ENCODE measurements around the gene SPATS1. TPM values are rescaled to one million over a fixed set of nuclear protein-coding genes. Genes with fewer than 3 reads are reported as not detected.
"Not testable (repeated sequence)": the region's sequence is repeated elsewhere in the genome, so short reads cannot be mapped to it uniquely, and the experiment has no call there.

Gene SPATS1
- total RNA-seq, 1 experiment from 2014 or later: not detected

GRCh38 chr6:44341095-44341890 is 1.2 kb upstream of the SPATS1 start:
- DNase-seq (ENCODE audit: low spot score): no peak

- DNase-seq (ENCODE audit: low spot score): no peak
Measured at GRCh38 chr6:44342052-44342451, 398 bp upstream of the SPATS1 start.

GRCh38 chr6:44346818-44347217 is 4.4 kb downstream of the SPATS1 start:
- DNase-seq (ENCODE audit: low spot score): not testable (repeated sequence)

- no peak for DNase-seq (ENCODE audit: low spot score)
Measured at GRCh38 chr6:44349904-44350649, 7.6 kb downstream of the SPATS1 start.

- not testable (repeated sequence) for DNase-seq (ENCODE audit: low spot score)
Measured at GRCh38 chr6:44350650-44350994, 8.2 kb downstream of the SPATS1 start.

- no peak for DNase-seq (ENCODE audit: low spot score)
Measured at GRCh38 chr6:44352259-44352658, 9.8 kb downstream of the SPATS1 start.

DNA sequence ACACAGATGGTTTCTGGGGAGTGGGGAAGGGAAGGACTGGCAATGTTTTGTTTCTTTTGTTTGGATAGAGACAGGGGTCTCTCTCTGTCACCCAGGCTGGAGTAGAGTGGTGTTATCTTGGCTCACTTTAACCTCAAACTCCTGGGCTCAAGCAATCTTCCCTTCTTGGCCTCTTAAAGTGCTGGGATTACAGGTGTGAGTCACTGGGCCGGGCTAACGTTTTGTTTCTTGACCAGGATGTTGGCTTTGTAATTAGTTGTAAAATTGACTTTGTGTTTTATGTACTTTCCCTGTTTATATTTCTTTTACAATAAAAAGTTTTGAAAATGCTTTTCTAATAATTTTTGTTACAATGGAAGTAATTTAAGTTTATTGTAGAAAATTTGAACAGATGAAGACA is 10.9 kb downstream of the SPATS1 start:
- no peak for DNase-seq (ENCODE audit: low spot score)

DNA sequence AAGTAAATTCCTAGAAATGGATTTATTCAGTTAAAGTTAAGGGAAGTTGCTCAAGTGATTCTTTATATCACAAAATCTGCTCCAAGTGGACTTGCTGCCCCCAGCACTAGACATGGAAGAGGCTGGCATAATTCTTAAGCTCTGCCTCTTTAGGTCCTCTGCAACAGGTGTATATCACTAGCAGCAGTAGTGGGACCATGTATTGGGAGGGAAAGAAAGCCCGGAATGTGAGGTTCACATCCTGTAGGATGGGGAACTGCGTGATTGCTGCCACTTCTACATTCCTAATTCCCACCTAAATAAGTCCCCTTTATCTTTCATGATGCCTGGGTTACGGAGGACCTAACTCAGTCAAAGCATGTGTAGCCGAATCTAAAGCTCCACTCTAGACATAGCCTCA is 13.2 kb downstream of the SPATS1 start:
- DNase-seq (ENCODE audit: low spot score): no peak

- DNase-seq (ENCODE audit: low spot score): no peak
Measured at GRCh38 chr6:44356487-44356886, 14.0 kb downstream of the SPATS1 start.

- no peak for DNase-seq (ENCODE audit: low spot score)
Measured at GRCh38 chr6:44359973-44360372, 17.5 kb downstream of the SPATS1 start.

GRCh38 chr6:44361947-44362346 is 19.5 kb downstream of the SPATS1 start:
- no peak for DNase-seq (ENCODE audit: low spot score)

DNA sequence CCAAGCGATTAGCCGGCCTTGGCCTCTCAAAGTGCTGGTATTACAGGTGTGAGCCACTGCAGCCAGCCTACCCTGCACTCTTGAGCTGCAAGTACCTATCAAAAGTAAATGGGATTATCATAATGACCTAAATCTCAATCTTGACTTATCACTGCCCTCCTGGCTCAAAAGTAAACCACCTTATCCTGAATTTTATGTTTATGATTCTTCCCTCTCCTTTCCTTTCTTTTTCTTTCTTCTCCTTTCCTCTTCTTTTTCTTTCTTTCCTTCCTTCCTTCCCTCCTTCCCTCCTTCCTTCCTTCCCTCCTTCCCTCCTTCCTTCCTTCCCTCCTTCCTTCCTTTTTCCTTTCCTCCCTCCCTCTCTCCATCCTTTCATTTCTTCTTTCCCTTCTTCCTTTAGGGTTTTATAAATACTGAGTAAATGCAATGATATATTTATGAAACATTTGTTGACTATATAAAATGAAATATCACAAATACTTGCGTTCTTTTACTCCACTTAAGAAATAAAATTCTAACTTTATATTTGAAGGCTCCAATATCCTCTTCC is 21.0 kb downstream of the SPATS1 start:
- no peak for DNase-seq (ENCODE audit: low spot score)

- no peak for DNase-seq (ENCODE audit: low spot score)
Measured at GRCh38 chr6:44366781-44367180, 24.3 kb downstream of the SPATS1 start.

- no peak for DNase-seq (ENCODE audit: low spot score)
Measured at GRCh38 chr6:44367681-44368080, 25.2 kb downstream of the SPATS1 start.

- no peak for DNase-seq (ENCODE audit: low spot score)
Measured at GRCh38 chr6:44373051-44373450, 30.6 kb downstream of the SPATS1 start.

GRCh38 chr6:44373787-44374186 is 31.3 kb downstream of the SPATS1 start:
- no peak for DNase-seq (ENCODE audit: low spot score)

- DNase-seq (ENCODE audit: low spot score): no peak
Measured at GRCh38 chr6:44375071-44375470, 32.6 kb downstream of the SPATS1 start.

- no peak for DNase-seq (ENCODE audit: low spot score)
Measured at GRCh38 chr6:44377484-44377883, 35.0 kb downstream of the SPATS1 start.

DNA sequence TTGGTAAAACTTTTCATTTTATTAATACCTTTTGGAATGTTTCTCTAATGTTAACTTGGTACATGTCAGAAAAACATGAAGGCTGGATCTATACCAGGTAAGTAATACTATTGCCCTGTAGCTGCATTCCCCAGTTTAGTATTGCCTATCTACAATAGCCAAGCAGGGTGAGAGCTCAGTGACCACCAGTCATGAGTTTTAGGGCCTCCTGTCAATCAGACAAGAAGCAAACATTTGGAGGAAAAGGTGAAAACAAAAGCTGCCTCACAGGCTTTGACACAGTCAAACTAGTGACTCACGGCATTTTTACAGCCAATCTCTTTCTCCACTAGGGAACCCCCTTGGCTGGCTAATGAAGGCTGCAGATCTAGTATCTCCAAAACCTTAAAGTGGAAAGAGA is 35.5 kb downstream of the SPATS1 start:
- DNase-seq (ENCODE audit: low spot score): no peak

DNA sequence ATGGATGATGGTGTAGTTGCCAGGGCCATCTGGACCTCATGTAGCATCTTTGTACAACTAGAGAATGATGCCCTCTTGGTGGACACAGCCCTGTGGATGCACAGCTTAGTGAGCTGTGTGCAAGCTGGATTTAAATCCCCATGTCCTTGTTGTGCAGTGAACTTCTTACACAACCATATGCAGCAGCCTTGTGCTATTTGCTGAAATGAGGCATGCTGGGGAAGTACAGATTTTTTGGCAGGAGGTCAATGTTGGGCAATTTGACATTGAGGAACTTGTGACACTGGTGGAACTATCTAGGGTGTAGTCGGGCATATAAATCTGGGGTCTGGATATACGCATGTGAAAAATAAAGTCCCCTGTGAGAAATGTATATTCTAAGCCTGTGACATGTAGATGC is 39.3 kb downstream of the SPATS1 start:
- DNase-seq (ENCODE audit: low spot score): no peak

DNA sequence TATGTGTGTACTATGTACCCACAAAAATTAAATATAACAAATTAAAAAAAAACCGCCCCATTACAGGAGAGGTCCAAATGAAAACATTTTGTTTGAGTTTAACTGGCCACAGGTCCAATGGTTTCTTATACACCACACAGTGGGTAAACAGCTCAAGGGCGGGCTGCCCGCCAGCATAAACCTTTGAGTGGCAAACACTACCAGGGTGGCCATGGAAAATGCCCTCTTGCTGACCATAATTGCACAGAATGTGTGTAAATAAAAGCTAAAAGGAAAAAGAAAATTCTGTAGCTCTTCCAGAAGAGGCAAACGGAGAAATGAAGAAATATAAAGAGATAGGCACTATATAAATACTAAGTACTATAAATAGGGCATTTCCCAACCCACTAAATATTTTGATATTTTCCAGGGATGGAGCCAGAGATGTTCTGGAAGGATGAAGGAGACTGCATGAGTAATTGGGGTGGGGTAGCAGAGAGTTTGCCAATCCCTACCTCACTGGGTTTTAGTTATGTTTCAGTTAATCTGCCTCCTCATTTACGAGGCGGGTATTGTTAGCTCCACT is 44.0 kb downstream of the SPATS1 start:
- no peak for DNase-seq (ENCODE audit: low spot score)

DNA sequence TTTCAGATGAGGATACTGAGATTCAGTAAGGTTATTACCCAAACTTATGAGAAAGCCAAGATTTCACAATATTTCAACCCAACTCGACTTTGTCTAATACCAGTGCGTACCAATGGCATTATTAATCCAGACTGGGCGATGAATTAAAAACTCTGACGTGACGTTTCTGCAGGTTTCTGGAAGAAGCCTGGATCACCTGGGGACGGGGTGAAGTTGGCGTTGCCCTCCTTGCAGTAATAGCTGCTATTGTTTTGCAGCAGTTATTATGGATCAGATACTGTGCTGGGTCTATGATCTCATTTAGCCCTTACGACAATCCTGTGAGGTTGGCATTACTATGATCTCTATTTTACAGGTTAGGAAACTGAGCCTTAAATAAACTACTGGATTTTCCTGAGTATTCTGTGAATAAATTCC is 44.5 kb downstream of the SPATS1 start:
- no peak for DNase-seq (ENCODE audit: low spot score)
